ENCODE results near the gene EHMT1.

- no peak for TF ChIP-seq POLR2A (IDR thresholded peaks at IDR 0.05)
- TF ChIP-seq, protein P1, sequence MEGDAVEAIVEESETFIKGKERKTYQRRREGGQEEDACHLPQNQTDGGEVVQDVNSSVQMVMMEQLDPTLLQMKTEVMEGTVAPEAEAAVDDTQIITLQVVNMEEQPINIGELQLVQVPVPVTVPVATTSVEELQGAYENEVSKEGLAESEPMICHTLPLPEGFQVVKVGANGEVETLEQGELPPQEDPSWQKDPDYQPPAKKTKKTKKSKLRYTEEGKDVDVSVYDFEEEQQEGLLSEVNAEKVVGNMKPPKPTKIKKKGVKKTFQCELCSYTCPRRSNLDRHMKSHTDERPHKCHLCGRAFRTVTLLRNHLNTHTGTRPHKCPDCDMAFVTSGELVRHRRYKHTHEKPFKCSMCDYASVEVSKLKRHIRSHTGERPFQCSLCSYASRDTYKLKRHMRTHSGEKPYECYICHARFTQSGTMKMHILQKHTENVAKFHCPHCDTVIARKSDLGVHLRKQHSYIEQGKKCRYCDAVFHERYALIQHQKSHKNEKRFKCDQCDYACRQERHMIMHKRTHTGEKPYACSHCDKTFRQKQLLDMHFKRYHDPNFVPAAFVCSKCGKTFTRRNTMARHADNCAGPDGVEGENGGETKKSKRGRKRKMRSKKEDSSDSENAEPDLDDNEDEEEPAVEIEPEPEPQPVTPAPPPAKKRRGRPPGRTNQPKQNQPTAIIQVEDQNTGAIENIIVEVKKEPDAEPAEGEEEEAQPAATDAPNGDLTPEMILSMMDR (IDR thresholded peaks at IDR 0.05), result no peak
Measured at GRCh38 chr9:137738703-137739102, 119.9 kb downstream of the EHMT1 start.

All from right lobe of liver (tissue), 4 donors.